DMS153 treated with DMSO at 0.1 percent for 48 hours (cell line): ENCODE results near the gene SYTL1.
A peak's percentile ranks its signal among the peaks of the same experiment; 100 is the strongest.

Source experiments
- DNase-seq: peaks from one replicate; lab custom pipeline; 2025; ENCODE audit not compliant: unreplicated experiment; lab: John Stamatoyannopoulos, UW

The SYTL1 gene

DNA sequence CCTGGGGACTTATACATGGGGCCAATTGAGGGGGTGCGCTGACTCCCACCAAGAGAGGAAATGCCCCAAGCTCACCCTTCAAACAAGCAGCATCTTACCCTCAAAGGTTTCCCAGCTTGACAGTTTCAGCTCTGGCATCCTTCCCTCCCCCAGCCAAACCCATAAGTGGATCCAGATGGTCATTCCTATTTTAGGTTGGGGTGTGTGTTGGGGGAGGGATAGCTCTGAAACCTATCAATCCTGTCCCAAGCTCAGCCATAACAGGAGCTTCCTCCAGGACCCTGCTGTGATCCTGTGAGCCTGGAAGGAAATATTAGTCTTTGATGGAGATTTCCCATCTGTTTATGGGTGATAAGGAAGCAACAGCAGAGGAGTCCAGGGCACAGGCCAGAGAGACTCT, 23.2 kb upstream of the SYTL1 start:
- DNase-seq = no peak

DNA sequence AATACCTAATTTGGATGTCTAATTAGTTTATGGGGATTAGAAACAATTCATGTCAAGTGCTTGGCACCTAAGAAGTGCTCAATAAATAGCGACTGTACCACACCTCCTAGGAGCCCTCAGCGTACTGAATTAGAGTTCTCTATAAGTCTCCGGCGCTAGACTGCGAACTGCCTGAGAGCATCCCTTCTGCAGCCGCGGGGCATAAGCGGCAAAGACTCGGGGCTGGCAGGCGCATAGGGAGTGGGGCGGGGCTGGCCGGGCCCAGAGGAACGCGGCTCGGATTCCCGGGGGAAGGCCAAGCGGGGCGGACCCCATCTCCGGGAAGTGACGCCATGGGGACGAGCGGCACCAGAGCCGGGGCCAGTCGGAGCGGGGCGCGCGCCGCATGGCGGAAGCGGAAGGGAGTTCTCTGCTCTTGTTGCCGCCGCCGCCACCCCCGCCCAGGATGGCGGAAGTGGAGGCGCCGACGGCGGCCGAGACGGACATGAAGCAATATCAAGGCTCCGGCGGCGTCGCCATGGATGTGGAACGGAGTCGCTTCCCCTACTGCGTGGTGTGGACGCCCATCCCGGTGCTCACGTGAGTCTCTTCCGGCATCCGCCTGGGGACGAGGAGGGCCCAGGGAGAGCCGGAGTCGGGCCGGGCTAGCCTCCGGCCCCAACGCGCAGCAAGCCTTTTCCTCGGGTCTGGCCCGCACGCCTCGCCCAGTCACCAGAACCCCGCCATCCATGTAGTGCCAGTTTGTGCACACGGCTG, 19.8 kb upstream of the SYTL1 start, which contains the start of gene TMEM222:
Gene TMEM222, plus strand, starts transcription at position 351 of the 756 bp plus-strand sequence. Its CDS starts 35 bp downstream, at position 386.
- peak; percentile 99 for DNase-seq

- DNase-seq = no peak
Measured at GRCh38 chr1:27322569-27323240, 19.1 kb upstream of the SYTL1 start.

GRCh38 chr1:27325286-27325685, 16.5 kb upstream of the SYTL1 start:
- DNase-seq = no peak

DNA sequence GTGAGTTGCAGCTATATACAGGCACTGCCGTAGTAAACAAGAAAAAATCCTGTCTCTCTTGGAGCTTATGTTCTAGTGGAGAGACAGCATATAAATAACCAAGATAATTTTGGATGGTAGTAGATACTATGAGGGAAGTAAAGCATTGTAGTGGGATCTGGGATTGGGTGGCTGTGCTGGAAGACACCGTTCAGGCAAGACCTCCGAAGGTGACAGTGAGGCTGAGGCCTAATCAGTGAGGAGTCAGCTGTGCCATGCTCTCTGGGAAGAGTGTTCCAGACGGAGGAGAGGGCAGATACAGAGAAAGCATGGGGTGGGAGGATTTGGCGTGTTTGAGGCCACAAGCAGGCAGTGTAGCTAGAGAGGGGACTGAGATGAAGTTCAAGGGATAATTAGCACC, 13.9 kb upstream of the SYTL1 start:
- DNase-seq = no peak

- DNase-seq = no peak
Measured at GRCh38 chr1:27330786-27331185, 11.0 kb upstream of the SYTL1 start.

GRCh38 chr1:27331426-27331825, 10.4 kb upstream of the SYTL1 start:
- DNase-seq = no peak

- no peak for DNase-seq
Measured at GRCh38 chr1:27331922-27332321, 9.9 kb upstream of the SYTL1 start.

- DNase-seq = peak; percentile 30
Measured at GRCh38 chr1:27332536-27333281, 9.1 kb upstream of the SYTL1 start.

- no peak for DNase-seq
Measured at GRCh38 chr1:27333717-27334279, 8.0 kb upstream of the SYTL1 start.

- no peak for DNase-seq
Measured at GRCh38 chr1:27335506-27336422, 6.1 kb upstream of the SYTL1 start.

- DNase-seq = no peak
Measured at GRCh38 chr1:27336756-27337155, 5.1 kb upstream of the SYTL1 start.

GRCh38 chr1:27338751-27339150, 3.1 kb upstream of the SYTL1 start:
- DNase-seq = no peak

GRCh38 chr1:27339213-27339612, 2.6 kb upstream of the SYTL1 start:
- no peak for DNase-seq

GRCh38 chr1:27342391-27342777, 562 bp downstream of the SYTL1 start:
- no peak for DNase-seq

GRCh38 chr1:27342778-27343638, 1.2 kb downstream of the SYTL1 start:
- peak; percentile 75 for DNase-seq

GRCh38 chr1:27343639-27344025, 1.8 kb downstream of the SYTL1 start:
- no peak for DNase-seq

DNA sequence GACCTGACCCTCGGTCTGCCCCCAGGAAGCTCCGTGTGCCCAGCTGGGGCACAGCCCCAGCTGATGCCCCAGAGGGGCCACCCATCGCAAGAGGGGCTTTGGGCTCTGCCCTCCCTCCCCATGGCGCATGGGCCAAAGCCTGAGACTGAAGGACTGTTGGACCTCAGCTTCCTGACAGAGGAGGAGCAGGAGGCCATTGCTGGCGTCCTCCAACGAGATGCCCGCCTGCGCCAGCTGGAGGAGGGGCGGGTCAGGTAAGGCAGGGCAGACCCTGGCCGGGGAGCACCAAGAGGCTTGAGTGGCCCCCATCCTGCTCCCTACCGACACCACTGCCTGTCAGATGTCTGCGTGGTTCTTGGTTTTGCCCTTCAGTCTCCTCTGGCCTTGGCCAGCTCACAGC, 3.5 kb downstream of the SYTL1 start:
- DNase-seq = no peak

DNA sequence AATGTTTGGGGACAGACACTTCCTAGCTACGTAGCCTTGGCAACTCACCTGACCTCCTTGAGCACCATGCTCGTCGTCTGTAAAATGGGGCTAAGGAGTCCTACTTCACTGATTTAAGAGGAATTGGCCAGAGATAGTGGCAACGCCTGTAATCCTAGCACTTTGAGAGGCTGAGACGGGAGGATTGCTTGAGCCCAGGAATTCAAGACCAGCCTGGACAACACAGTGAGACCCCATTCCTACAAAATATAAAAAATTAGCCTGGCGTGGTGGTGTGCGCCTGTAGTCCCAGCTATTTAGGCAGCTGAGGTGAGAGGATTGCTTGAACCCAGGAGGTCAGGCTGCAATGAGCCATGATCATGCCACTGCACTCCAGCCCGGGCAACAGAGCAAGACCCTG, 4.5 kb downstream of the SYTL1 start:
- no peak for DNase-seq
